Smooth muscle cell (in vitro differentiated cells): ENCODE measurements around the gene DENND4C. TPM values are rescaled to one million over a fixed set of nuclear protein-coding genes. Genes with fewer than 3 reads are reported as not detected.

Source experiments
- DNase-seq: peaks from one replicate; lab custom pipeline; 2025; ENCODE audit not compliant: unreplicated experiment; lab: John Stamatoyannopoulos, UW
- H2AFZ ChIP-seq: fragments of 200-600 bp; sonication (generic); 2 replicates; pipeline ENCODE4 v1.6.0; 2016; ENCODE audit warnings: antibody characterized with exemption, low read depth, mild to moderate bottlenecking
- H3F3A ChIP-seq: fragments of 200-600 bp; sonication (generic); 2 replicates; pipeline ENCODE4 v1.6.0; 2017; ENCODE audit warnings: antibody characterized with exemption, low read depth
- H3K27ac ChIP-seq: fragments of 200-600 bp; sonication (generic); 2 replicates; pipeline ENCODE4 v1.5.1; 2016; ENCODE audit warnings: low read depth, mild to moderate bottlenecking
- H3K27me3 ChIP-seq: fragments of 200-600 bp; sonication (generic); 2 replicates; pipeline ENCODE4 v1.6.1; 2016; ENCODE audit warnings: low read depth, mild to moderate bottlenecking
- H3K36me3 ChIP-seq: fragments of 200-600 bp; sonication (generic); 2 replicates; pipeline ENCODE4 v1.5.1; 2016; ENCODE audit warnings: low read depth
- H3K4me1 ChIP-seq: fragments of 200-600 bp; sonication (generic); 2 replicates; pipeline ENCODE4 v1.5.1; 2016; ENCODE audit warnings: low read depth
- H3K4me2 ChIP-seq: fragments of 200-600 bp; sonication (generic); 2 replicates; pipeline ENCODE4 v1.6.0; 2016; ENCODE audit warnings: mild to moderate bottlenecking
- H3K4me3 ChIP-seq: fragments of 200-600 bp; sonication (generic); 2 replicates; pipeline ENCODE4 v1.5.1; 2016; ENCODE audit warnings: mild to moderate bottlenecking
- H3K79me2 ChIP-seq: fragments of 200-600 bp; sonication (generic); 2 replicates; pipeline ENCODE4 v1.6.0; 2016; ENCODE audit warnings: low read depth, mild to moderate bottlenecking
- H3K9ac ChIP-seq: fragments of 200-600 bp; sonication (generic); 2 replicates; pipeline ENCODE4 v1.6.0; 2016; ENCODE audit warnings: low read depth
- H3K9me3 ChIP-seq: fragments of 200-600 bp; sonication (generic); replicated peaks from 2 replicates; pipeline ENCODE4 v1.5.1; 2016; ENCODE audit warnings: low read depth
- H4K20me1 ChIP-seq: fragments of 200-600 bp; sonication (generic); 2 replicates; pipeline ENCODE4 v1.6.0; 2016; ENCODE audit warnings: low read depth
- WGBS: methylation state at CpG from one replicate; pipeline ENCODE4 v1.1.7; 2016; ENCODE audit warnings: low lambda C conversion rate; 5-methylcytosine and 5-hydroxymethylcytosine counted together
- polyA plus RNA-seq: library from polyadenylated mRNA; unstranded; fragments of >200 nt; fragmentation: Nextera tagmentation; extraction: Ambion mirVana; gene quantifications from 2 replicates; pipeline ENCODE4 v1.2.1, GENCODE V29; 2016
- total RNA-seq: library from RNA; depleted of rRNA; stranded (reverse); fragments of >200 nt; gene quantifications from 2 replicates; pipeline ENCODE4 v1.2.3, GENCODE V29; 2014
- TF ChIP-seq, protein P1 (sequence below): fragments of 200-600 bp; sonication (generic); IDR thresholded peaks from 2 replicates; pipeline ENCODE4 v1.5.1; 2017; ENCODE audit warnings: borderline replicate concordance, mild to moderate bottlenecking, antibody characterized with exemption; ENCODE audit not compliant: insufficient read depth, poor library complexity, severe bottlenecking

Gene DENND4C
- total and polyA plus RNA-seq, 2 experiments from 2014 or later: 4.0 to 24.8 TPM

DNA sequence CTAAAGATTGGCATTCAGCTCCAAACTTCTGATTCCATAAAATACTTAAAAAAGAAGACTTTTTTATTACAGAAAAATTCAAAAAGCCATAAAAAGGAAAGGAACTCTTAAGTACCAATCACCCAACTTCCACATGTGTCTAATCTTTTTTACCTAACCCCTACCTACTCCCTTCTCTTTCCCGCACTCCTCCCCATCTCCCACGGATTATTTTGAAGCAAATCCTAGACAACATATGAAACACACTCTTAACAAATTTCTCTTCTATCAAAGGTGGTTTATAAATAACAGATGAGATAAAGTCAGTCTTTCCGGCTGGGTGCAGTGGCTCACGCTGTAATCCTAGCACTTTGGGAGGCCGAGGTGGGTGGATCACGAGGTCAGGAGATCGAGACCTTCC, 5.9 kb upstream of the DENND4C start:
- Histone ChIP-seq H3K36me3 (no peaks in the 10 kb centered on the region), H3K27me3 (no peaks in the 10 kb centered on the region), H3K9me3 (no peaks in the 10 kb centered on the region), H3F3A (no peaks in the 10 kb centered on the region), H3K9ac (no peak overlapping the region), H3K27ac (no peak overlapping the region), H2AFZ (no peak overlapping the region), H4K20me1 (no peaks in the 10 kb centered on the region), H3K4me3 (no peak overlapping the region), H3K4me2 (no peak overlapping the region), H3K4me1 (no peaks in the 10 kb centered on the region), H3K79me2 (no peaks in the 10 kb centered on the region)
- 94% methylated on average over 7 of the region's 7 CpGs for WGBS
- DNase-seq: no peak
- TF ChIP-seq, protein P1, sequence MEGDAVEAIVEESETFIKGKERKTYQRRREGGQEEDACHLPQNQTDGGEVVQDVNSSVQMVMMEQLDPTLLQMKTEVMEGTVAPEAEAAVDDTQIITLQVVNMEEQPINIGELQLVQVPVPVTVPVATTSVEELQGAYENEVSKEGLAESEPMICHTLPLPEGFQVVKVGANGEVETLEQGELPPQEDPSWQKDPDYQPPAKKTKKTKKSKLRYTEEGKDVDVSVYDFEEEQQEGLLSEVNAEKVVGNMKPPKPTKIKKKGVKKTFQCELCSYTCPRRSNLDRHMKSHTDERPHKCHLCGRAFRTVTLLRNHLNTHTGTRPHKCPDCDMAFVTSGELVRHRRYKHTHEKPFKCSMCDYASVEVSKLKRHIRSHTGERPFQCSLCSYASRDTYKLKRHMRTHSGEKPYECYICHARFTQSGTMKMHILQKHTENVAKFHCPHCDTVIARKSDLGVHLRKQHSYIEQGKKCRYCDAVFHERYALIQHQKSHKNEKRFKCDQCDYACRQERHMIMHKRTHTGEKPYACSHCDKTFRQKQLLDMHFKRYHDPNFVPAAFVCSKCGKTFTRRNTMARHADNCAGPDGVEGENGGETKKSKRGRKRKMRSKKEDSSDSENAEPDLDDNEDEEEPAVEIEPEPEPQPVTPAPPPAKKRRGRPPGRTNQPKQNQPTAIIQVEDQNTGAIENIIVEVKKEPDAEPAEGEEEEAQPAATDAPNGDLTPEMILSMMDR: no peak

- WGBS: 5% methylated on average over 34 of the region's 41 CpGs
- TF ChIP-seq, protein P1: no peak
- no peak overlapping the region for H3K9ac ChIP-seq
- H3F3A ChIP-seq: no peaks in the 10 kb centered on the region
- peaks cover 38% of the 10 kb centered on the region for H3K79me2 ChIP-seq
- DNase-seq: peak; percentile 48
- peak overlapping the region; percentile 67 for H3K27ac ChIP-seq
- peak overlapping the region; percentile 93 for H3K4me3 ChIP-seq
- H3K27me3 ChIP-seq: no peaks in the 10 kb centered on the region
- H4K20me1 ChIP-seq: peaks cover 35% of the 10 kb centered on the region
- H3K4me1 ChIP-seq: peaks cover 15% of the 10 kb centered on the region
- H2AFZ ChIP-seq: peak overlapping the region; percentile 96
- peak overlapping the region; percentile 97 for H3K4me2 ChIP-seq
- H3K36me3 ChIP-seq: no peaks in the 10 kb centered on the region
- no peaks in the 10 kb centered on the region for H3K9me3 ChIP-seq
Measured at GRCh38 chr9:19229595-19230354, 718 bp upstream of the DENND4C start.

- Histone ChIP-seq H3K4me2 (peak overlapping the region; percentile 97), H3K79me2 (peaks cover 54% of the 10 kb centered on the region), H3K4me3 (peak overlapping the region; percentile 93), H3K9me3 (no peaks in the 10 kb centered on the region), H4K20me1 (peaks cover 49% of the 10 kb centered on the region), H3F3A (no peaks in the 10 kb centered on the region), H3K36me3 (no peaks in the 10 kb centered on the region), H3K4me1 (peaks cover 15% of the 10 kb centered on the region), H2AFZ (peak overlapping the region; percentile 96), H3K9ac (peak overlapping the region; percentile 82), H3K27me3 (no peaks in the 10 kb centered on the region), H3K27ac (peak overlapping the region; percentile 67)
- no peak for DNase-seq
- TF ChIP-seq, protein P1: no peak
- WGBS: 1% methylated on average over 33 of the region's 35 CpGs
Measured at GRCh38 chr9:19231126-19231903, 822 bp downstream of the DENND4C start.
